Uterus (tissue), 4 donors: ENCODE results near the gene LIG1. TPM values are rescaled to one million over a fixed set of nuclear protein-coding genes. Genes with fewer than 3 reads are reported as not detected.

Experiments used
- DNase-seq, 2 donors: peaks; one replicate each; pipeline ENCODE4 v3.0.0-alpha.2; 2019 to 2020
- H3K27ac ChIP-seq, 2 donors: fragments of 200-600 bp; sonication (generic); 1 replicate in 1 of 2; 2 replicates in 1 of 2; pipeline ENCODE4 v1.5.1; 2016 to 2018
- H3K27me3 ChIP-seq, 2 donors: fragments of 200-600 bp; sonication (generic); one replicate each; pipeline ENCODE4 v1.5.1; 2018 to 2019; ENCODE audit warnings: control low read depth in 1 of 2
- H3K36me3 ChIP-seq, 2 donors: fragments of 200-600 bp; sonication (generic); one replicate each; pipeline ENCODE4 v1.5.1; 2019; ENCODE audit warnings: control low read depth in 1 of 2
- H3K4me1 ChIP-seq, 2 donors: fragments of 200-600 bp; sonication (generic); one replicate each; pipeline ENCODE4 v1.5.1; 2018 to 2019; ENCODE audit warnings: control low read depth in 1 of 2
- H3K4me3 ChIP-seq, 2 donors: fragments of 200-600 bp; sonication (generic); 1 replicate in 1 of 2; 2 replicates in 1 of 2; pipeline ENCODE4 v1.5.1; 2018 to 2019; ENCODE audit warnings: mild to moderate bottlenecking in 1 of 2
- H3K9me3 ChIP-seq, 2 donors: fragments of 200-600 bp; sonication (generic); one replicate each; pipeline ENCODE4 v1.5.1; 2019; ENCODE audit warnings: control low read depth in 1 of 2
- CTCF ChIP-seq, 4 experiments: fragments of 200-600 bp in 2 of 4; fragments of 450-650 bp in 2 of 4; sonication (generic) in 2 of 4; IDR thresholded peaks; one replicate each; pipeline ENCODE4 v1.5.1; 2016 to 2019; ENCODE audit warnings: antibody characterized with exemption in 4 of 4, mild to moderate bottlenecking in 2 of 4, moderate library complexity in 1 of 4
- POLR2A ChIP-seq, 2 donors: fragments of 450-650 bp; IDR thresholded peaks; one replicate each; pipeline ENCODE4 v1.6.1; 2016; ENCODE audit warnings: antibody characterized with exemption in 2 of 2, mild to moderate bottlenecking in 1 of 2, moderate library complexity in 1 of 2
- intact Hi-C: fragments of 100-400 bp; cut with DNase I; formaldehyde crosslinking; loops from one replicate; pipeline ENCODE4 v1.15.1; 2023; ENCODE audit warnings: low total_unique reads
- total RNA-seq, 4 donors: library from RNA; depleted of rRNA in 3 of 4; stranded (reverse); fragments of >200 nt in 3 of 4; gene quantifications; one replicate each; pipeline versions ENCODE4 v1.1.0 to v1.2.4, GENCODE V29; 2014 to 2023
- donor health status: DM: yes; HTN: yes; CAD: no.

Gene LIG1
- total RNA-seq, 4 donors from 2014 or later: 5.9 to 96.1 (median 28.1) TPM

DNA sequence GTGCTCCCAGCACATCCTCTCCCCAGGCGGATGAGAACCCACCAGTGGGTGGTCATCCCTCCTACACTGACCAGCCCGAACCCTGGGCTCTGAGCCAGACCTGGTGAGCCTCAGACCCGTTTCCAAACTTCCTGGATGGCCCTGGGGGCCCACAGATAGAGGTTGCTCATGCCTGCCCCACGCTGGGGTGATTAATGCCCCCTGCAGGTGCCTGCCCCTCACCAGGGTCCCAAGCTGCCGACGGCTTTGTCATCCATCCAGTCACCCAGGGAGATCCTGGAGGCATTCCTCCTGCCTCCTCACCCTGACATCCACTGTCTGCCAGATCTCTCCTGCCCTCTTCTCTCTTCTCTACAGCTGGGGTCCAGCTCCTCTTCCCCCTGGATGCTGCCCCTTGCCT, 31.1 kb downstream of the LIG1 start:
- H3K27ac ChIP-seq: no peak overlapping the region
- intact Hi-C loops: no loop called here
- no peaks in the 10 kb centered on the region for H3K27me3 ChIP-seq
- H3K9me3 ChIP-seq: no peaks in the 10 kb centered on the region
- TF ChIP-seq POLR2A (IDR thresholded peaks at IDR 0.05) (no peak), CTCF (IDR thresholded peaks at IDR 0.05) (no peak)
- H3K36me3 ChIP-seq: no peaks in the 10 kb centered on the region
- DNase-seq: no peak
- H3K4me1 ChIP-seq: no peaks in the 10 kb centered on the region
- H3K4me3 ChIP-seq: no peak overlapping the region

DNA sequence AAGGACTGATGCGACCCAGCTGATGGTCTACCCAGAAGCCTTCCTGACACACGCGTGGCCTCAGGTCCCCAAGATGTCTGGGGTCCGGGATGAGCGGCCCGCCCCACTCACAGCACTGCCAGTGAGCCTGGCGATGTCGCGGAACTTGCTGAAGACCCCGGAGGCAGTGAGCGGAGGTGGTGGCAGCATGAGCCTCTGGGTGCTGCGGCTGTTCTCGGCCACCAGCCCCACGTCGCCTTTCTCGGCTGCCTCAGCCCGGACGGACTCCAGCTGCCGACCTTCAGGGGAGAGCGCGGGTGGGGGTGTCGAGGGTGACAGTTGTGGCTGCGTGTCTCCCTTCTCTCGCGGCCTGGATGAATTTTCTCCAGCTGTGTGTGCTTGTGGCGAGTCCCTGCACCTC, 32.7 kb downstream of the LIG1 start:
- intact Hi-C loops: no loop called here
- Histone ChIP-seq H3K27me3 (no peaks in the 10 kb centered on the region), H3K4me3 (no peak overlapping the region), H3K36me3 (no peaks in the 10 kb centered on the region), H3K9me3 (no peaks in the 10 kb centered on the region), H3K4me1 (no peaks in the 10 kb centered on the region), H3K27ac (no peak overlapping the region)
- TF ChIP-seq POLR2A (IDR thresholded peaks at IDR 0.05) (no peak), CTCF (IDR thresholded peaks at IDR 0.05) (no peak)
- no peak for DNase-seq

DNA sequence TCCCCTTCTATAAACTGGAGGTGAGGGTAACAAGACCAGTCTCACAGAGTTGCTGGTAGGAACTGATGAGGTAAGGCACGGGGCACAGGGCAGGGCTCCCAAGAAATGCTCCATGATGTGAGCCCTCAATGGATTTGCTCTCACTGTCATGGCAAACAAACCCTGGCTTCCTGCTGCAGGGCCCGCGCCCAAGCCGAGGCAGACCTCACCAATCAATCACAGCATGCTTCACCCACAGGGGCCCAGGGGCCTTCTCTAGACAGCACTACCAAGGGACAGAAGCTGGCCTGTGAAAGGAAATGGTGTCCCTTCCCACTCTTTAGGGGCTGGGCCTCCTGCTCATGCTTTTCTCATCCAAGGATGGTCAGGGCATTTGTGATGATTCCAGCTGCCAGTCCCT, 33.6 kb downstream of the LIG1 start:
- Histone ChIP-seq H3K9me3 (no peaks in the 10 kb centered on the region), H3K27me3 (no peaks in the 10 kb centered on the region), H3K4me3 (no peak overlapping the region), H3K4me1 (no peaks in the 10 kb centered on the region), H3K27ac (no peak overlapping the region), H3K36me3 (no peaks in the 10 kb centered on the region)
- intact Hi-C loops: no loop called here
- TF ChIP-seq POLR2A (IDR thresholded peaks at IDR 0.05) (no peak), CTCF (IDR thresholded peaks at IDR 0.05) (no peak)
- no peak for DNase-seq

DNA sequence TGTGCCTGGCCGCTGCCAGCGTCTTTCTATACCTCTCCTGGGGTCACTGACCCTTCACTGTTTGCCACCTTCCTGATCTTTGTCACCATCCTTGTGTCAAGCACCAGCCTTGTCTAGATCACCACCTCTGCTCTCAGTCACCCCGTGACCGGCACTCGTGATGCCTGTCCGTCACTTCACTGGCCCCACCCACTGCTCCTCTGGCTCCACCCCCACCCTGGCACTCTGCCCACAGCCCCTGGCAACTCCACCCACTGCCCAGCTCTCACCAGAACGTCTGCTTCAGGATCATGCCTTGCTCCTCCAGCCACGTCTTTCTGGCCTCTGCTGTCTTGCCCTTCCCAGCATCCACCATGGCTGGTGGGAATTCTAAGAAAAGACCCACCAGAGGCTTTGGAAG, 34.7 kb downstream of the LIG1 start:
- Histone ChIP-seq H3K27me3 (no peaks in the 10 kb centered on the region), H3K9me3 (no peaks in the 10 kb centered on the region), H3K27ac (no peak overlapping the region), H3K4me3 (no peak overlapping the region), H3K36me3 (no peaks in the 10 kb centered on the region), H3K4me1 (no peaks in the 10 kb centered on the region)
- no peak for DNase-seq
- TF ChIP-seq POLR2A (IDR thresholded peaks at IDR 0.05) (no peak), CTCF (IDR thresholded peaks at IDR 0.05) (no peak)
- intact Hi-C loops: no loop called here

GRCh38 chr19:48133094-48133493, 37.0 kb downstream of the LIG1 start:
- H3K9me3 ChIP-seq: no peaks in the 10 kb centered on the region
- TF ChIP-seq CTCF (IDR thresholded peaks at IDR 0.05) (no peak), POLR2A (IDR thresholded peaks at IDR 0.05) (no peak)
- H3K4me1 ChIP-seq: no peaks in the 10 kb centered on the region
- H3K27ac ChIP-seq: no peak overlapping the region
- intact Hi-C loops: no loop called here
- no peak overlapping the region for H3K4me3 ChIP-seq
- no peaks in the 10 kb centered on the region for H3K36me3 ChIP-seq
- no peak for DNase-seq
- H3K27me3 ChIP-seq: no peaks in the 10 kb centered on the region
